Thyroid gland (tissue), 4 donors: ENCODE measurements around the gene KCNAB1. TPM values are rescaled to one million over a fixed set of nuclear protein-coding genes. Genes with fewer than 3 reads are reported as not detected.

Experiments
- DNase-seq, 2 donors: peaks; one replicate each; pipeline ENCODE4 v3.0.0-alpha.2; 2019
- H3K27ac ChIP-seq, 3 donors: fragments of 200-600 bp; sonication (generic); 1 replicate in 2 of 3; 2 replicates in 1 of 3; pipeline ENCODE4 v1.5.1; 2016 to 2019; ENCODE audit warnings: mild to moderate bottlenecking in 1 of 3, moderate library complexity in 1 of 3
- H3K27me3 ChIP-seq: fragments of 200-600 bp; sonication (generic); one replicate; pipeline ENCODE4 v1.5.1; 2019
- H3K36me3 ChIP-seq, 2 donors: fragments of 200-600 bp; sonication (generic); one replicate each; pipeline ENCODE4 v1.5.1; 2016 to 2019
- H3K4me1 ChIP-seq, 2 donors: fragments of 200-600 bp; sonication (generic); one replicate each; pipeline ENCODE4 v1.5.1; 2017 to 2019
- H3K4me3 ChIP-seq, 3 donors: fragments of 200-600 bp; sonication (generic); replicated peaks in 1 of 3; 1 replicate in 2 of 3; 2 replicates in 1 of 3; pipeline ENCODE4 v1.5.1; 2016; ENCODE audit warnings: mild to moderate bottlenecking in 1 of 3
- H3K9me3 ChIP-seq: fragments of 200-600 bp; sonication (generic); one replicate; pipeline ENCODE4 v1.5.1; 2017
- POLR2A ChIP-seq, 2 donors: fragments of 450-650 bp; IDR thresholded peaks; one replicate each; pipeline ENCODE4 v1.6.1; 2017; ENCODE audit warnings: antibody characterized with exemption in 2 of 2, mild to moderate bottlenecking in 2 of 2, moderate library complexity in 1 of 2
- WGBS, 2 donors: methylation state at CpG; one replicate each; pipeline ENCODE4 v1.1.5; 2017; 5-methylcytosine and 5-hydroxymethylcytosine counted together
- intact Hi-C: fragments of 100-400 bp; cut with DNase I; formaldehyde crosslinking; loops from one replicate; pipeline ENCODE4 v1.15.1; 2023
- total RNA-seq, 4 donors: library from RNA; depleted of rRNA; stranded (reverse); fragments of >200 nt; gene quantifications; one replicate each; pipeline ENCODE4 v1.2.3, GENCODE V29; 2016
- TF ChIP-seq, protein P1 (sequence below), 6 experiments: fragments of 200-600 bp in 3 of 6; fragments of 450-650 bp in 3 of 6; sonication (generic) in 3 of 6; IDR thresholded peaks; one replicate each; pipeline ENCODE4 v1.5.1; 2016 to 2019; ENCODE audit warnings: antibody characterized with exemption in 6 of 6, mild to moderate bottlenecking in 2 of 6, inconsistent platforms in 1 of 6, moderate library complexity in 1 of 6

The KCNAB1 gene
- total RNA-seq, 4 donors from 2014 or later, result 19.3 to 26.1 (median 22.9) TPM

DNA sequence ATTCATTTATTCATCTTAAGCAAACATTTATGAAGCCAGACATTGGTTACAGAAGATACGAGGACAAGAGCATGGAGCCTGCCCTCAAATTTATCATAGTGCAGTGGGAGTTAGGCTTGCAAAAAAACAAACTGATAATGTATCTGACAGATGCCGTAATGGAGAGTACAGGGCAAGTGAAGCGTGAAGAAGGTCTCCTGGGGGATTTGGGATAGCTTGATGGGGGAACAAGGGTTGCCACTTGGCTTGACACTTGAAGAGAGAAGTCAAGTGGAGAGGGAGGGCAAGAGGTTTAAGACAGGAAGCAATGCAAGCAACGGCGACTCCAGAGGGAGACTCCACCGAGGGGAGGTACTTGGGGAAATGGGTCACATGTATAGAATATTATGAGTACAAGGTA is 305.3 kb downstream of the KCNAB1 start:
- Histone ChIP-seq H3K9me3 (no peaks in the 10 kb centered on the region), H3K4me1 (peaks cover 28 to 45% of the 10 kb centered on the region in 2 donors), H3K27me3 (no peaks in the 10 kb centered on the region), H3K27ac (peak overlapping the region; percentile 59 to 83 (median 81)), H3K36me3 (no peaks in the 10 kb centered on the region), H3K4me3 (no peak overlapping the region)
- 36 to 45% methylated on average over 6 of the region's 6 CpGs for WGBS, 2 donors
- no peak for DNase-seq
- TF ChIP-seq, protein P1, sequence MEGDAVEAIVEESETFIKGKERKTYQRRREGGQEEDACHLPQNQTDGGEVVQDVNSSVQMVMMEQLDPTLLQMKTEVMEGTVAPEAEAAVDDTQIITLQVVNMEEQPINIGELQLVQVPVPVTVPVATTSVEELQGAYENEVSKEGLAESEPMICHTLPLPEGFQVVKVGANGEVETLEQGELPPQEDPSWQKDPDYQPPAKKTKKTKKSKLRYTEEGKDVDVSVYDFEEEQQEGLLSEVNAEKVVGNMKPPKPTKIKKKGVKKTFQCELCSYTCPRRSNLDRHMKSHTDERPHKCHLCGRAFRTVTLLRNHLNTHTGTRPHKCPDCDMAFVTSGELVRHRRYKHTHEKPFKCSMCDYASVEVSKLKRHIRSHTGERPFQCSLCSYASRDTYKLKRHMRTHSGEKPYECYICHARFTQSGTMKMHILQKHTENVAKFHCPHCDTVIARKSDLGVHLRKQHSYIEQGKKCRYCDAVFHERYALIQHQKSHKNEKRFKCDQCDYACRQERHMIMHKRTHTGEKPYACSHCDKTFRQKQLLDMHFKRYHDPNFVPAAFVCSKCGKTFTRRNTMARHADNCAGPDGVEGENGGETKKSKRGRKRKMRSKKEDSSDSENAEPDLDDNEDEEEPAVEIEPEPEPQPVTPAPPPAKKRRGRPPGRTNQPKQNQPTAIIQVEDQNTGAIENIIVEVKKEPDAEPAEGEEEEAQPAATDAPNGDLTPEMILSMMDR (IDR thresholded peaks at IDR 0.05), result no peak
- TF ChIP-seq POLR2A (IDR thresholded peaks at IDR 0.05), result no peak
- intact Hi-C loops, result no loop called here

DNA sequence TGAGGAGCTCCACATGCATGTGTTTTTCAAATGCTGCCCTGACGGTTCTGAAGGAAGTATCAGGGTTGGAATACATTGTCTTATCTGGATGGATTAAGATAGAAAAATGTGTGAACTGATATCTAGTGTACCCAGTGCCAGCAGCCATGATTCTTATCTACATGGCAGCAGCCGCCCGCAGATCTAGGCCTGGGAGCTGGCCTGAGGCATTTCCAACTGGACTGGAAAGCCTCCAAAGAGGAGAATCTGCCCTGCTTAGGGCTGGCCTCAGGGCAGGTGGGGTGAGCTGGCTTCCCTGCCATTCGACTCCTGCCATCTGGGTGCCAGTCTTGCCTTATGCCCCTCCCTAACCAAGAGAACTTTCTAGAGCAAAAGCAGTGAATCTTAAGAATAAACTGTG is 308.7 kb downstream of the KCNAB1 start:
- no peak overlapping the region for H3K4me3 ChIP-seq
- intact Hi-C loops, result no loop called here
- no peaks in the 10 kb centered on the region for H3K27me3 ChIP-seq
- no peak for TF ChIP-seq POLR2A (IDR thresholded peaks at IDR 0.05)
- TF ChIP-seq, protein P1 (IDR thresholded peaks at IDR 0.05), result no peak
- H3K36me3 ChIP-seq, result no peaks in the 10 kb centered on the region
- peak overlapping the region in 1 of 3 donors; percentile 35 for H3K27ac ChIP-seq
- no peak for DNase-seq
- H3K9me3 ChIP-seq, result no peaks in the 10 kb centered on the region
- WGBS, 2 donors, result 95 to 97% methylated on average over 4 of the region's 4 CpGs
- peaks cover 27 to 52% of the 10 kb centered on the region in 2 donors for H3K4me1 ChIP-seq

DNA sequence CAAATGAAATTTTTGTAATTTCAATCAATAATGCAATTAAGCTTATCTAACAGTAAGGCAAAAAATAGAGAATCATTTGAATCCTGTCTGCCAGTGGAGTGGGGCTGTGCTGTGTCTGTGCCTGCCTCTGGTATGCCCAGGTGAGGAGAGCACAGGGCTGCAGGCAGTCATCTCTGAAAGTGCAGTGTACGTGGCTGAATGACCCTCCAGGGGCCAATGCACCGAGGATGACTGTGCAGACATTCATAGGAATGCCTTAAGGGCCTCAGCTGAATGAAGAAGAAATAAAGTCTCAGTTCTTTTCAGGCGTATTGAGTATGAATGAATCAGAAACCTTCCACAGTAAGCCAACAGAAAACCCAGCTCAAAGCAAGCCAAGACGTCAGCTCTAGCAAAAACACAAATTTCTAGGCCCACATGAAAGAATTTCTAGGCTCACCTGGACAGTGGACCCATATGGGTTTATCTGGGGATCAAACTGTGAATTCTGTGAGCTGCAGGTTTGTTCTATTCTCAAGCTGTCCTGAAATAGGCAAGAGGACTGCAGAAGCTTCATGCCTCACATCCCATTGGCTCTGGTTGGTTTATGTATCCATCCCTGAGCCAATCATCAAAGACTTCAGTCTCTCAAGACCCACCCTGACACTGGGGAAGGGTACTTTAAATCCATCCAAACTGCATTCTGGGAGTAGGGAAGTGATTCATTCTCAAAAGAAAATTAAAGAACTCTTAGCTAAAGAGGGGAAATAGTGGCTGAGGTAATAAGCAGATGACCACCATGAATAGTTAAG is 311.2 kb downstream of the KCNAB1 start:
- 29 to 44% methylated on average over 4 of the region's 4 CpGs for WGBS, 2 donors
- TF ChIP-seq, protein P1 (IDR thresholded peaks at IDR 0.05), result no peak
- TF ChIP-seq POLR2A (IDR thresholded peaks at IDR 0.05), result no peak

DNA sequence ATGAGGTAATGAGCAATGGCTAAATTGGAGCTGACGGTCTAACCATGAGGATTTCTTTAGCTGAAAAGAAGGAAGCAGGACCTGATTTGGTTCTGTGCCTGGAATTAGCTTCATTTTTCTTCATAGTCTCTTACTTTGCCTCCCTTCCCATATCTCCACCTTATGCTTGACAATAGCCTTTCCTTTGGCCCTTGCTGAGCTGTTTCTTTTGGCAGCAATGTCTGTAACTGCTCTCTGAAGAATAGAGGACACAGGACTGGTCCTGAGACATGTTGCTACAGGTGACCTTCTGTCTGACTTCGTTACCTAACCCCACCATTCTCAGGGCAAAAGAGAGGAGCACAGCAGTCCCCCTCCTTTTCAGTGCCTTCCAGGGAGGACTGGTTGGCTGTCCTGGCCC is 312.2 kb downstream of the KCNAB1 start:
- intact Hi-C loops, result no loop called here
- TF ChIP-seq, protein P1 (IDR thresholded peaks at IDR 0.05), result no peak
- no peak for TF ChIP-seq POLR2A (IDR thresholded peaks at IDR 0.05)
- H3K4me1 ChIP-seq, result peaks cover 9 to 31% of the 10 kb centered on the region in 2 donors
- no peaks in the 10 kb centered on the region for H3K9me3 ChIP-seq
- no peaks in the 10 kb centered on the region for H3K27me3 ChIP-seq
- no peaks in the 10 kb centered on the region for H3K36me3 ChIP-seq
- no peak for DNase-seq
- WGBS, 2 donors, result 73 to 78% methylated on average over 2 of the region's 2 CpGs
- no peak overlapping the region for H3K4me3 ChIP-seq
- H3K27ac ChIP-seq, result peak overlapping the region in 2 of 3 donors; percentile 18 to 64

More for the DNA sequence above, 311.2 kb downstream of the KCNAB1 start:
- H3K4me1 ChIP-seq, result peaks cover 9 to 32% of the 10 kb centered on the region in 2 donors
- peak; percentile 81 to 83 for DNase-seq
- intact Hi-C loops, result no loop called here
- H3K27me3 ChIP-seq, result no peaks in the 10 kb centered on the region
- H3K27ac ChIP-seq, result peak overlapping the region; percentile 35 to 85 (median 64)
- H3K4me3 ChIP-seq, result no peak overlapping the region
- no peaks in the 10 kb centered on the region for H3K9me3 ChIP-seq
- H3K36me3 ChIP-seq, result no peaks in the 10 kb centered on the region

DNA sequence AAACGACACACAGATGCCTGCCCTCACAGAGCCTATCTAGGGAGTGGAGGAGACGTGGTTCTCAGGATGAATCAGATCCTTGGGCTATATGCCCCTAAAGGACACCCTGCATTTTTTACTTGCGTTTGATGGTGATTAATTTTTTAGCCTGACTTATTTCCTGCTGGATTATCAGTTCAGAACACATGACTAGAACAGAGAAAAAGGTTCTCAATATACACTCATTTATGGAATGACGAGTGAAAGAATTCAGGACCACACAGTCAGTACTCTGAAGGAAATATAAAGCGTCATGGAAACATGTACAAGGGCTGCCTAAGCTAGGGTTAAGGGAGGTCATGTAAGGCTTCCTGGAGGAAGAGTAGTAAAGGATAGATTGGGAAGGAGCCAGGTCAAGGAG is 312.8 kb downstream of the KCNAB1 start:
- no peaks in the 10 kb centered on the region for H3K9me3 ChIP-seq
- no peaks in the 10 kb centered on the region for H3K36me3 ChIP-seq
- no peak overlapping the region for H3K27ac ChIP-seq
- TF ChIP-seq, protein P1 (IDR thresholded peaks at IDR 0.05), result no peak
- no peak for TF ChIP-seq POLR2A (IDR thresholded peaks at IDR 0.05)
- H3K27me3 ChIP-seq, result no peaks in the 10 kb centered on the region
- intact Hi-C loops, result no loop called here
- peaks cover 9 to 31% of the 10 kb centered on the region in 2 donors for H3K4me1 ChIP-seq
- no peak overlapping the region for H3K4me3 ChIP-seq
- no peak for DNase-seq
- WGBS, 2 donors, result 76 to 78% methylated on average over 5 of the region's 5 CpGs
